Activated naive CD8-positive, alpha-beta T cell treated with anti-CD3 and anti-CD28 coated beads for 36 hours (primary cell): ENCODE measurements around the gene TMEM184B. TPM values are rescaled to one million over a fixed set of nuclear protein-coding genes. Genes with fewer than 3 reads are reported as not detected.
A peak's percentile ranks its signal among the peaks of the same experiment; 100 is the strongest.

Source experiments
- DNase-seq: peaks from one replicate; pipeline ENCODE4 v3.0.0; 2021
- H3K27ac Mint-ChIP-seq: one replicate; pipeline ENCODE4 v1.8.0; 2022; ENCODE audit warnings: mild to moderate bottlenecking, moderate library complexity, mixed read lengths
- H3K27me3 Mint-ChIP-seq: one replicate; pipeline ENCODE4 v1.8.0; 2022; ENCODE audit warnings: mild to moderate bottlenecking, mixed read lengths
- H3K36me3 Mint-ChIP-seq: one replicate; pipeline ENCODE4 v1.8.0; 2021; ENCODE audit warnings: mild to moderate bottlenecking, mixed read lengths
- H3K4me1 Mint-ChIP-seq: one replicate; pipeline ENCODE4 v1.8.0; 2021; ENCODE audit warnings: mixed read lengths
- H3K4me3 Mint-ChIP-seq: one replicate; pipeline ENCODE4 v1.8.0; 2022; ENCODE audit warnings: mild to moderate bottlenecking, moderate library complexity, mixed read lengths
- H3K9me3 Mint-ChIP-seq: one replicate; pipeline ENCODE4 v1.8.0; 2022; ENCODE audit warnings: mixed read lengths
- total RNA-seq, 2 experiments: library from RNA; stranded (reverse); gene quantifications; one replicate each; pipeline ENCODE4 v1.2.3, GENCODE V29; 2021

TMEM184B gene
- total RNA-seq, 2 experiments from 2014 or later = 18.2 to 20.0 TPM

- H3K9me3 Mint-ChIP-seq = no peaks in the 10 kb centered on the region
- H3K27ac Mint-ChIP-seq = peak overlapping the region; percentile 88
- H3K4me1 Mint-ChIP-seq = peaks cover 35% of the 10 kb centered on the region
- peak; percentile 44 for DNase-seq
- no peak overlapping the region for H3K4me3 Mint-ChIP-seq
- H3K27me3 Mint-ChIP-seq = no peaks in the 10 kb centered on the region
- H3K36me3 Mint-ChIP-seq = peaks cover 4% of the 10 kb centered on the region
Measured at GRCh38 chr22:38172832-38173640, 99.8 kb downstream of the TMEM184B start.

- no peaks in the 10 kb centered on the region for H3K9me3 Mint-ChIP-seq
- peak overlapping the region; percentile 88 for H3K27ac Mint-ChIP-seq
- DNase-seq = no peak
- peaks cover 32% of the 10 kb centered on the region for H3K4me1 Mint-ChIP-seq
- H3K36me3 Mint-ChIP-seq = peaks cover 8% of the 10 kb centered on the region
- H3K27me3 Mint-ChIP-seq = no peaks in the 10 kb centered on the region
- H3K4me3 Mint-ChIP-seq = no peak overlapping the region
Measured at GRCh38 chr22:38171927-38172831, 100.6 kb downstream of the TMEM184B start.

GRCh38 chr22:38170469-38170868, 102.3 kb downstream of the TMEM184B start:
- H3K4me3 Mint-ChIP-seq = no peak overlapping the region
- no peaks in the 10 kb centered on the region for H3K9me3 Mint-ChIP-seq
- H3K36me3 Mint-ChIP-seq = peaks cover 6% of the 10 kb centered on the region
- H3K27ac Mint-ChIP-seq = no peak overlapping the region
- DNase-seq = no peak
- peaks cover 17% of the 10 kb centered on the region for H3K4me1 Mint-ChIP-seq
- no peaks in the 10 kb centered on the region for H3K27me3 Mint-ChIP-seq

Other genes starting within 250 kb of the TMEM184B start
- 10 to 100 TPM; 19.3 TPM for gene PICK1, start 215.6 kb downstream of the TMEM184B start, total RNA-seq
- gene SLC16A8, start 188.8 kb downstream of the TMEM184B start, total RNA-seq = not detected
- gene BAIAP2L2, start 162.3 kb downstream of the TMEM184B start, total RNA-seq = under 1 TPM; 0.20 to 0.39 TPM
- gene PLA2G6, start 91.2 kb downstream of the TMEM184B start, total RNA-seq = 10 to 100 TPM; 31.5 to 32.2 TPM
- gene MAFF, start 71.0 kb downstream of the TMEM184B start, total RNA-seq = 1 to 10 TPM; 8.5 to 8.6 TPM
- 100 to 1,000 TPM; 111 to 114 TPM for gene CSNK1E, start 44.4 kb upstream of the TMEM184B start, total RNA-seq
- not detected for gene KCNJ4, start 182.2 kb upstream of the TMEM184B start, total RNA-seq
- 1 to 10 TPM in 1 of 2 experiments, under 1 TPM in 1; 0.72 to 1.3 TPM for gene KDELR3, start 195.1 kb upstream of the TMEM184B start, total RNA-seq
- 100 to 1,000 TPM; 254 to 256 TPM for gene DDX17, start 233.3 kb upstream of the TMEM184B start, total RNA-seq